Measurements from ENCODE around the gene MAP2K5. TPM values are rescaled to one million over a fixed set of nuclear protein-coding genes. Genes with fewer than 3 reads are reported as not detected.

MAP2K5 gene
- total and polyA plus RNA-seq, 10 of the 15 experiments (the other 5 are each of a cell fraction or from before 2014, with no cell fraction given): 1.3 to 19.4 (median 9.6) TPM

DNA sequence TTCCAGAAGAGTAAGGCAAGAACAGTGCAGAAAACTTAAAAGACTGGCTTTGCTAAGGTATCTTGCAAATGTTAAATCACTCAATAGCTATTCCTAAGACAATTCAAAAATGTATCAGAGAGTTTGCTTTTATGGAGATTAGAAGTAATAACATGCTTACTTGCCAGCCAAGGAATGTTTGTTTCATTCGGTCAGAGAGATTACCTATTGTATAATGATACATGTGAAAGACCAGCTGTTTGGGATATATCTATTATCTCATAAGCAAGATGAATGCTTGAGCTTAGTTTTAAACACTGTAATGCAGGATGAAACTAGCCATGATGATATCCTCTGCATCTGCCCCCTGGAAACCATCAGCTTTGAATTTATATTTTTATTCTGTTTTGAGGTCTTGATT is 70.7 kb downstream of the MAP2K5 start:
- Histone ChIP-seq H4K20me1 (ENCODE audit: control insufficient read depth, insufficient read depth) (no peaks in the 10 kb centered on the region), H3K4me2 (ENCODE audit: control insufficient read depth, insufficient read depth) (no peak overlapping the region), H3K27ac (ENCODE audit: control insufficient read depth, insufficient read depth) (no peak overlapping the region), H3K36me3 (ENCODE audit: control insufficient read depth in 2 of 2, insufficient read depth in 2 of 2, low read length in 1 of 2) (no peaks in the 10 kb centered on the region; a peak in 1 of 4 replicates), H3K9me3 (replicated peaks; ENCODE audit: control insufficient read depth, insufficient read depth, low read length) (no peaks in the 10 kb centered on the region), H3K27me3 (replicated peaks in 1 of 2; ENCODE audit: control insufficient read depth in 2 of 2, insufficient read depth in 2 of 2, low read length in 1 of 2) (no peaks in the 10 kb centered on the region), H3K4me3 (no peak overlapping the region), H2AFZ (ENCODE audit: control insufficient read depth, low read depth, low read length) (no peak overlapping the region), H3K4me1 (ENCODE audit: control insufficient read depth, insufficient read depth, low read length) (no peaks in the 10 kb centered on the region), H3K79me2 (ENCODE audit: control insufficient read depth, insufficient read depth, low read length) (no peaks in the 10 kb centered on the region), H3K9ac (ENCODE audit: control insufficient read depth, insufficient read depth, low read length) (no peak overlapping the region)
- ChIA-PET POLR2A (interaction anchor here (0.6 kb wide), 1 partner anchor 128 kb away, joined by 4 read pairs; no protein-coding TSS in a partner anchor), SMC1A (ENCODE audit: uncharacterized antibody, unreplicated experiment) (interaction anchor here (0.7 to 1.6 kb wide), 9 partner anchors 10 to 219 kb away, joined by 3 to 4 read pairs (median 3); no protein-coding TSS in a partner anchor), CTCF (interaction anchor here (0.8 to 1.7 kb wide), 8 partner anchors 9 to 223 kb away, joined by 3 to 4 read pairs (median 3); no protein-coding TSS in a partner anchor), RAD21 (ENCODE audit: unreplicated experiment) (interaction anchor here (0.7 to 1.3 kb wide), 3 partner anchors 16 to 156 kb away, joined by 3 to 4 read pairs (median 3); no protein-coding TSS in a partner anchor)
- no peak for FAIRE-seq
- intact Hi-C loops (cut with micrococcal nuclease; ENCODE audit: unreplicated experiment): no loop called here
- TF ChIP-seq POLR2A (IDR thresholded peaks at IDR 0.05; ENCODE audit: low read depth, low read length) (no peak), ZSCAN29 (IDR thresholded peaks at IDR 0.05) (no peak), TAF1 (IDR thresholded peaks at IDR 0.05; ENCODE audit: borderline replicate concordance, low read depth, low read length) (no peak), GATAD2B (conservative IDR thresholded peaks at IDR 0.05; ENCODE audit: low read depth) (no peak), TCF12 (IDR thresholded peaks at IDR 0.05; ENCODE audit: low read depth, low read length) (no peak)
- TF ChIP-seq, protein P1, sequence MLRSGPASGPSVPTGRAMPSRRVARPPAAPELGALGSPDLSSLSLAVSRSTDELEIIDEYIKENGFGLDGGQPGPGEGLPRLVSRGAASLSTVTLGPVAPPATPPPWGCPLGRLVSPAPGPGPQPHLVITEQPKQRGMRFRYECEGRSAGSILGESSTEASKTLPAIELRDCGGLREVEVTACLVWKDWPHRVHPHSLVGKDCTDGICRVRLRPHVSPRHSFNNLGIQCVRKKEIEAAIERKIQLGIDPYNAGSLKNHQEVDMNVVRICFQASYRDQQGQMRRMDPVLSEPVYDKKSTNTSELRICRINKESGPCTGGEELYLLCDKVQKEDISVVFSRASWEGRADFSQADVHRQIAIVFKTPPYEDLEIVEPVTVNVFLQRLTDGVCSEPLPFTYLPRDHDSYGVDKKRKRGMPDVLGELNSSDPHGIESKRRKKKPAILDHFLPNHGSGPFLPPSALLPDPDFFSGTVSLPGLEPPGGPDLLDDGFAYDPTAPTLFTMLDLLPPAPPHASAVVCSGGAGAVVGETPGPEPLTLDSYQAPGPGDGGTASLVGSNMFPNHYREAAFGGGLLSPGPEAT (IDR thresholded peaks at IDR 0.05; ENCODE audit: low read depth): no peak
- DNase-seq (ENCODE audit: low read depth, low spot score): no peak
- no peak for ATAC-seq
- in situ Hi-C loops (cut with MboI): no loop called here
- WGBS (ENCODE audit: insufficient coverage, insufficient replicate concordance, low lambda C conversion rate, missing lambda C conversion rate): 95% methylated on average over 1 of the region's 1 CpG
- BruUV-seq (replicated peaks): no TSS peak

Data from GM12878 (cell line).